Mesangial cell (primary cell): Measurements from ENCODE around the gene SNRPF. TPM values are rescaled to one million over a fixed set of nuclear protein-coding genes. Genes with fewer than 3 reads are reported as not detected.

Source experiments
- total RNA-seq: library from RNA; depleted of rRNA; stranded (reverse); fragments of >200 nt; gene quantifications from 2 replicates; pipeline ENCODE4 v1.2.3, GENCODE V29; 2015

Gene SNRPF
- 7.4 and 12.2 TPM in 2 replicates for total RNA-seq

DNA sequence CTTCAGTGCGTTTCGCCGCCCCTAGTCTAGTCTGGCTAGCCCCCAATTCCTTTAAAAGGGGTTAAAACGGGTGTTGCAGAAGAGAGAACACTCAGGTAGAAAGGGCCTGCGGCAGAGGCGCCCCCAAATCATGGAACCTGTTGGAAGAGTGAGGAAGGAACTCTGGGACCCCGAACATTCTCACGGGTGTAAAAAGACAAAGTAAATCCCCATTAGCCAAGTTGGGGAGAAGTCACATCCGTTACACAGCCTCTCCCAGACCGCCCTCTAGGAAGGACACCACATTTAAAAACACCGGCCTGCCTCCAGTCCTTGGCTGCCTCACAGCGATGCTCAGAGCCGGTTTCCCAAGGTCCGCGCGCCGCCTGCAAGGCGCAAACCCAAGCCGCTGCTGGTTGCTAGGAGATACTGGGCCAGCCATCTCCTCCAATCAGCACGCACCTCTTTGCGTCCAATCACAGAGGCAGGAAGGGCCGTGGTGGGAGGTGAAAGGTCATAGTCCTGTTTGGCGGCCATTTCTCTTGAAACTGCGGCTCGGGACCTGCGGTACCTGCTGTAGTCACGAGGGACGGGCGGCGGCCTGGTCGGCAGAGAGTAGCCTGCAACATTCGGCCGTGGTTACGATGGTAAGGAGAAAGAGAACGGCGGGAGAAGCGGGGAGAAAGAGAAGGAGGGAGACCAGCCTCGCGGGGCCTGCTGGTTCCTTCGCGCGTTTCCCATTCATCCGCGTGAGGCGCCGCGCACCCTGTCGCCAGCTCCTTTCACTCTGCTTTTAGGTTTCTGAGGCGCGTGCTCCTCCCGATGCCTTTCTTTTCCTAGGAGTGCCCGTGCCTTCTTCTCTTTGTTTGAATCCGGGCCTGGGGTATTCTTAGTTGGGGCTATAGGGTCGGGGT, at the start of gene SNRPF:
TSS of gene SNRPF (plus strand) at position 502 of the 893 bp plus-strand sequence. CDS start at position 624, 122 bp downstream.

Other genes starting within 250 kb of the SNRPF start
- 38.9 and 74.5 TPM in 2 replicates for gene NTN4, start 68.2 kb upstream of the SNRPF start, total RNA-seq
- not detected in 2 replicates for gene CCDC38, start 83.7 kb downstream of the SNRPF start, total RNA-seq
- gene AMDHD1, start 84.4 kb downstream of the SNRPF start, total RNA-seq: 0.51 TPM in 1 of 2 replicates, not detected in the other
- 0.25 TPM in 1 of 2 replicates, not detected in the other for gene HAL, start 137.4 kb downstream of the SNRPF start, total RNA-seq
- gene LTA4H, start 176.6 kb downstream of the SNRPF start, total RNA-seq: 44.0 and 74.2 TPM in 2 replicates